Measurements from ENCODE around the gene FABP7. TPM values are rescaled to one million over a fixed set of nuclear protein-coding genes. Genes with fewer than 3 reads are reported as not detected.

FABP7 gene
- total and polyA plus RNA-seq, 2 of the 13 experiments (the other 11 are each of a cell fraction or from before 2014, with no cell fraction given) = not detected

- TF ChIP-seq NR2C2 (CRISPR knock-in tag; IDR thresholded peaks at IDR 0.05; ENCODE audit: borderline replicate concordance) (peak; percentile 60; the same call in 1 of the 2 replicates), MYNN (CRISPR knock-in tag; IDR thresholded peaks at IDR 0.05; ENCODE audit: low read depth) (peak; percentile 4; the same call in 1 of the 2 replicates), MEIS2 (CRISPR knock-in tag; IDR thresholded peaks at IDR 0.05) (no peak; the same call in none of the 2 replicates), ZNF430 (CRISPR knock-in tag; IDR thresholded peaks at IDR 0.05) (peak; percentile 96), ZIK1 (CRISPR knock-in tag; IDR thresholded peaks at IDR 0.05; ENCODE audit: borderline replicate concordance, low read depth) (peak; percentile 98), ZNF513 (CRISPR knock-in tag; conservative IDR thresholded peaks at IDR 0.05) (0 out of 2 replicates have a peak, but pooled peaks have one; percentile 42), ZSCAN20 (CRISPR knock-in tag; IDR thresholded peaks at IDR 0.05; ENCODE audit: borderline replicate concordance) (peak; percentile 100), ZNF777 (CRISPR knock-in tag; IDR thresholded peaks at IDR 0.05) (peak; percentile 69), RBAK (CRISPR knock-in tag; IDR thresholded peaks at IDR 0.05) (0 out of 2 replicates have a peak, but pooled peaks have one; percentile 33), THAP9 (CRISPR knock-in tag; IDR thresholded peaks at IDR 0.05; ENCODE audit: borderline replicate concordance) (peak; percentile 95), ATM (IDR thresholded peaks at IDR 0.05; ENCODE audit: borderline replicate concordance) (no peak), SP4 (CRISPR knock-in tag; IDR thresholded peaks at IDR 0.05) (peak; percentile 82), FOXO4 (CRISPR knock-in tag; conservative IDR thresholded peaks at IDR 0.05) (0 out of 2 replicates have a peak, but pooled peaks have one; percentile 73), KMT2B (CRISPR knock-in tag; IDR thresholded peaks at IDR 0.05) (peak; percentile 82), ZNF589 (CRISPR knock-in tag; conservative IDR thresholded peaks at IDR 0.05) (peak; percentile 94), ATRX (CRISPR knock-in tag; IDR thresholded peaks at IDR 0.05; ENCODE audit: borderline replicate concordance) (no peak), ZBTB3 (CRISPR knock-in tag; IDR thresholded peaks at IDR 0.05; ENCODE audit: borderline replicate concordance, low read depth) (peak; percentile 68), TOPORS (CRISPR knock-in tag; IDR thresholded peaks at IDR 0.05) (peak; percentile 90), ZNF44 (CRISPR knock-in tag; IDR thresholded peaks at IDR 0.05) (no peak), SNRNP70 (IDR thresholded peaks at IDR 0.05; ENCODE audit: low read depth, low read length) (no peak)
Measured at GRCh38 chr6:122789182-122790027, 9.9 kb downstream of the FABP7 start, which contains the start of gene SMPDL3A (continued).
